Peyer's patch (tissue), 4 donors: Measurements from ENCODE around the gene APOA4. TPM values are rescaled to one million over a fixed set of nuclear protein-coding genes. Genes with fewer than 3 reads are reported as not detected.

Experiments used
- DNase-seq, 3 donors: peaks; one replicate each; pipeline ENCODE4 v3.0.0-alpha.2; 2017 to 2019
- H3K27ac ChIP-seq, 4 donors: fragments of 200-600 bp; sonication (generic); one replicate each; pipeline ENCODE4 v1.5.1; 2016 to 2019
- H3K27me3 ChIP-seq, 2 donors: fragments of 200-600 bp; sonication (generic); one replicate each; pipeline ENCODE4 v1.5.1; 2019
- H3K36me3 ChIP-seq, 3 donors: fragments of 200-600 bp; sonication (generic); one replicate each; pipeline ENCODE4 v1.5.1; 2016 to 2019
- H3K4me1 ChIP-seq, 4 donors: fragments of 200-600 bp; sonication (generic); one replicate each; pipeline ENCODE4 v1.5.1; 2016 to 2019
- H3K4me3 ChIP-seq, 4 donors: fragments of 200-600 bp; sonication (generic); 1 replicate in 3 of 4; 2 replicates in 1 of 4; pipeline ENCODE4 v1.5.1; 2016 to 2019; ENCODE audit warnings: mild to moderate bottlenecking in 1 of 4
- H3K9me3 ChIP-seq, 4 donors: fragments of 200-600 bp; sonication (generic); one replicate each; pipeline ENCODE4 v1.5.1; 2016 to 2019; ENCODE audit warnings: mild to moderate bottlenecking in 1 of 4
- POLR2A ChIP-seq, 2 donors: fragments of 450-650 bp; IDR thresholded peaks; one replicate each; pipeline ENCODE4 v1.5.1; 2017; ENCODE audit warnings: antibody characterized with exemption in 2 of 2, mild to moderate bottlenecking in 2 of 2, moderate library complexity in 2 of 2
- total RNA-seq, 4 donors: library from RNA; depleted of rRNA; stranded (reverse); fragments of >200 nt; gene quantifications; one replicate each; pipeline ENCODE4 v1.1.0, GENCODE V29; 2016
- TF ChIP-seq, protein P1 (sequence below), 6 experiments: fragments of 450-650 bp in 4 of 6; fragments of 200-600 bp in 2 of 6; sonication (generic) in 1 of 6; IDR thresholded peaks; one replicate each; pipeline ENCODE4 v1.5.1; 2017 to 2019; ENCODE audit warnings: antibody characterized with exemption in 6 of 6, mild to moderate bottlenecking in 3 of 6, moderate library complexity in 1 of 6

APOA4 gene
- total RNA-seq, 4 donors from 2014 or later: 107 to 10,211 (median 6,146) TPM

DNA sequence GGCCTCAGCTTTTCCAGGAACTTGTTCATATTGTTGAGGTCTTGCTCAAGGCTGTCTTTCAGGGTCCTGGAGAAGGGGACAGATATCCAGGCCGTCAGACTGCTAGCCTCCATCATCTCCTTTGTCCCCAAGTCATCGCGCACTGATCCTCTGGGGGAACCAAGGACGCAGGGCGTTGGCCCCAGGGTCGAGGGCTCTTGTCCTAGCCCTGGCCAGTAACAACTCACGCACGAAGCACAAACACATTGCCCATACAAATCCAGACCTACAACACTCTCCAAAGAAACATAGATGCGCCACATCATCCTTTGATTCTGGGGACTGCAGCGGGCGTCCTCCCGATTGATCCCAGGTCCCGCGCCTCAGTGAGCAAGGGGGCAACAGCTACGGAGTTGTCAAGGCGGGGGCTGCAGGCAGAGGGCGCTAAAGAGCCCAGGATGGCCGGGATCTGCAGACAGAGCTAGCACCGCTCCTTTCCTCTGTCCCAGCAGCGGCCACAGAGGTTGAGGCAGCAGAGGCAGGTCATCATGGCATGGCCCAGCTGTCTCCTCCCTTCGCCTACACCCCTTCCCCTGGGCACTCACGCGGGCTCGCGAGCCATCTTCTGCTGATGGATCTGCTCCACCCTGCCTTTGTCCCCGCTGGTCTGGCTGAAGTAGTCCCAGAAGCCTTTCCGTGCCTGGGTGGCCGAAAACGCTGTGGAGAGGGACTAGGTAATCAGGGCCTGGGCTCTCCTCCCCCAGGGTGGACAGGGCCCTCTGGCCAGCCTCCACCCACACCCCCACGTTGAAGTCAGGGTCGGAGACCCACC is 31.9 kb downstream of the APOA4 start:
- DNase-seq: peak; percentile 70 to 90 (median 86)
- Histone ChIP-seq H3K27me3 (no peaks in the 10 kb centered on the region), H3K9me3 (no peaks in the 10 kb centered on the region), H3K27ac (no peak overlapping the region), H3K4me1 (peaks cover 0 to 16% (median 6%) of the 10 kb centered on the region in 4 donors), H3K36me3 (peaks cover 0 to 4% (median 0%) of the 10 kb centered on the region in 3 donors), H3K4me3 (peak overlapping the region in 3 of 4 donors; percentile 13 to 36 (median 15))
- TF ChIP-seq, protein P1, sequence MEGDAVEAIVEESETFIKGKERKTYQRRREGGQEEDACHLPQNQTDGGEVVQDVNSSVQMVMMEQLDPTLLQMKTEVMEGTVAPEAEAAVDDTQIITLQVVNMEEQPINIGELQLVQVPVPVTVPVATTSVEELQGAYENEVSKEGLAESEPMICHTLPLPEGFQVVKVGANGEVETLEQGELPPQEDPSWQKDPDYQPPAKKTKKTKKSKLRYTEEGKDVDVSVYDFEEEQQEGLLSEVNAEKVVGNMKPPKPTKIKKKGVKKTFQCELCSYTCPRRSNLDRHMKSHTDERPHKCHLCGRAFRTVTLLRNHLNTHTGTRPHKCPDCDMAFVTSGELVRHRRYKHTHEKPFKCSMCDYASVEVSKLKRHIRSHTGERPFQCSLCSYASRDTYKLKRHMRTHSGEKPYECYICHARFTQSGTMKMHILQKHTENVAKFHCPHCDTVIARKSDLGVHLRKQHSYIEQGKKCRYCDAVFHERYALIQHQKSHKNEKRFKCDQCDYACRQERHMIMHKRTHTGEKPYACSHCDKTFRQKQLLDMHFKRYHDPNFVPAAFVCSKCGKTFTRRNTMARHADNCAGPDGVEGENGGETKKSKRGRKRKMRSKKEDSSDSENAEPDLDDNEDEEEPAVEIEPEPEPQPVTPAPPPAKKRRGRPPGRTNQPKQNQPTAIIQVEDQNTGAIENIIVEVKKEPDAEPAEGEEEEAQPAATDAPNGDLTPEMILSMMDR (IDR thresholded peaks at IDR 0.05): peak; percentile 59 to 96 (median 94)
- no peak for TF ChIP-seq POLR2A (IDR thresholded peaks at IDR 0.05)

DNA sequence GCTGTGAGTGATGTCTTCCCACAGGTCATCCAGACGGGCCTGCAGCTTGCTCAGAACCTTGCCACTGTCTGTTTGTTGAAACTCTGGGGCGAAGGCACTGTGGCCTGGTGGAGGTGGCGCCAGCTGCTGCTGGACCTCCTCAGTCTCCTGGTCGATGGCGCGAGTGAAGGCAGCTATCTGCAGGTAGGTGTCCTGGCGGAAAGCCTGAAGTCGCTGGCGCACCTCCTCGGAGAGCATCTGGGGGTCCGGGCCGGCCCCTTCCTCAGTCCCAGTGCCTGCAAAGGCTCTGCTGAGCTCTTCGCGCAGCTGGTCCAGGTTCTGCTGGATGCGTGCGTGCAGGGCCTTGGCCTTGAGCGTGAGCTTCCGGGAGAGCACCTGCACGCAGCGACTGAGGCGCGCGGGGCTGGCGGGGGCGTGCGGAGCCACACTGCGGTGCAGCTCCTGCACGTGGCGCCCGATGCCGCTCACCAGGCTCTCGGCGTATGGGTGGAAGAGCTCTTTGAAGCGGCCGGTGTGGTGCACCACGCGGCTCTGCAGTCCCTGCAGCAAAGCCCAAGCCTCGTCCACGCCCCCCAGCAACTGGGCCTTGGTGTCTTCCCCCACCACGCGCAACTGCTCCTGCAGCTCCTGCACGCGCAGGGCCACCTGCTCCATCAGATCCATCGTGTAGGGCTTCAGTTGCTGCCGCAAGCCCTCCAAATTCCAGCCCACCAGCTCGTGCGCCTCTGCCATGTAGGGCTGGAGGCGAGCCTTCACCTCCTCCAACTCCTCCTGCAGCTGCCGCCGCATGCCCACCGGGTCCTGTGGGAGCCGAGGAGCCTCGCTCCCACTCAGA is 32.7 kb downstream of the APOA4 start:
- TF ChIP-seq POLR2A (IDR thresholded peaks at IDR 0.05): no peak
- TF ChIP-seq, protein P1 (IDR thresholded peaks at IDR 0.05): no peak
- Histone ChIP-seq H3K36me3 (peaks cover 0 to 12% (median 0%) of the 10 kb centered on the region in 3 donors), H3K4me3 (no peak overlapping the region), H3K27ac (no peak overlapping the region), H3K27me3 (no peaks in the 10 kb centered on the region), H3K9me3 (no peaks in the 10 kb centered on the region), H3K4me1 (peaks cover 0 to 20% (median 6%) of the 10 kb centered on the region in 4 donors)
- no peak for DNase-seq

DNA sequence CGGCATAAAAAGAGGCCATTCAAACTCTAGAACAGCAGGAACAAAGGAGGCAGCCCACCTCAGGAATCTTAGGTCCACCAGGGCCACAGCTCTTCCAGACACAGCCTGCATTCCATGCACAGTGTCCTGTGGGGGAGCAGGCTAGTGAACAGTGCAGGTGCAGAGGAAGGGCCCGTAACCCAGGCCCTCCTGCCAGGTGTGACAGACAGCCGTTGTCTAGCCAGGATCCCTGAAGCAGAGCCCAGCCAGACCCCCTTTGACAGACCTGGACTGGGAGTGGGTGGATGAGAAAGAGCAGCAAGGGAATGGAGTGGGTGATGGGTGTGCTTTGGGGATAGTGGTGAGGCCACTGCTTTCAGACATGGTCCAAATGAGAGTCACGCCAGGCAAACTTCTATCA is 34.1 kb downstream of the APOA4 start:
- TF ChIP-seq, protein P1 (IDR thresholded peaks at IDR 0.05): no peak
- TF ChIP-seq POLR2A (IDR thresholded peaks at IDR 0.05): no peak
- Histone ChIP-seq H3K4me3 (peak overlapping the region in 1 of 4 donors; percentile 98), H3K4me1 (peaks cover 0 to 20% (median 6%) of the 10 kb centered on the region in 4 donors), H3K36me3 (peaks cover 0 to 26% (median 0%) of the 10 kb centered on the region in 3 donors), H3K27me3 (no peaks in the 10 kb centered on the region), H3K27ac (no peak overlapping the region), H3K9me3 (no peaks in the 10 kb centered on the region)
- no peak for DNase-seq

DNA sequence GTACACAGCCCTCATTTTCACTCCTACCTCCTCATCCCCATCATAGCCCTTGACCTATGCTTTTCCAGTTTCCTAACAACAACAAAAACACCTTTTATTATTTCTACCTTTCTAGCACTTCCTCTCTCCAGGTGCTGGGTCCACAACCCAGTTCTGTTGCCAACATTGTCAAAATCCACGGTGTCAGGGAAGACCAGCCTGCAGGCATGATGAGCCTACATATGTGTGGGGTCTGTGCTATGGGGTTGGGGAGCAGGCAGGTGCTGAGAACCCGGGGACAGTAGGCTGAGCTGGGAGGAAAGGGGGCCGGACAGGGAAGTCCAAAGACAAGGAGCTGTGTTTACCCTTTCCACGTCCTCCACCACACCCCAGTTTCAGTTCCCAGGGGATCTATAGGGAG is 34.6 kb downstream of the APOA4 start:
- H3K4me3 ChIP-seq: peak overlapping the region; percentile 79 to 100 (median 94)
- H3K9me3 ChIP-seq: no peaks in the 10 kb centered on the region
- no peaks in the 10 kb centered on the region for H3K27me3 ChIP-seq
- no peak for TF ChIP-seq POLR2A (IDR thresholded peaks at IDR 0.05)
- TF ChIP-seq, protein P1 (IDR thresholded peaks at IDR 0.05): no peak
- peak overlapping the region; percentile 83 to 94 (median 87) for H3K27ac ChIP-seq
- peaks cover 0 to 31% (median 0%) of the 10 kb centered on the region in 3 donors for H3K36me3 ChIP-seq
- no peak for DNase-seq
- peaks cover 0 to 20% (median 6%) of the 10 kb centered on the region in 4 donors for H3K4me1 ChIP-seq

DNA sequence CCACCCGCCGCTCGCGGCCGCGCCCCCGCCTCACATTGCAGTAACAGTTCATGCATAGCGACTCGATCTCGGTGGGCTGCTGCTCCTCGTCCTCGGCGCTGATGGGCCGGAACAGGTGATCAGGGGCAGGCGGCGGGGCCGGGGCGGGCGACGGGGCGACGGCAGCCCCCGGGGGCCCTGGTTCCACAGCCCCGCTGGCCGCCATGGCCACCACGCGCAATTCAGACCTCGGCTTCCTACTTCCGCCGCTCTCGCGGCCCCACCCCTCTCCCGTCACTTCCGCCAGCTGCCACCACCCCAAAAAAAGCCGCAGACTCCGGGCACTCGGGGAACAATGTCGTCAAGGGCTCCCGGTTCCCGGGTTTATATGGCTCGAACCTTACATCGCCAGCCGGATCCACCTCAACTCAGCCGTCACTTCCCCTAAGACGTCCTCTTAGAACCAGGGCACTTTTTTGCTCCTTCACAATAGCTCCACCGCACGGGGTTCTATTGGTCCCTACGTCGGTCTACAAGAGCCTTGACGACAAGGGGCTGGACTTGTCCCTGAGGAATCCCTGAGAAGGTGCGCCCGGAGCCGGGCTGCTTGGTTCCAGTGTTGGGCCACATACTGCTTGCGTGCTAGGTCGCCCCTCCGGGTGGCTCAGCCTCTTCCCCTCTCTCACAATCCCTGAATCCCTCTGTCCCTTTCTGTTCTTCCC is 35.2 kb downstream of the APOA4 start, which contains the start of gene ZPR1:
Gene ZPR1 (minus strand): TSS at position 238 of the 701 bp plus-strand sequence. CDS start 33 bp downstream, at position 205.
- Histone ChIP-seq H3K4me3 (peak within 1 kb of the TSS; percentile 79 to 100 (median 94)), H3K27me3 (no peaks in the 10 kb centered on the region), H3K36me3 (peaks cover 0 to 37% (median 0%) of the 10 kb centered on the region in 3 donors), H3K27ac (peak within 1 kb of the TSS; percentile 83 to 94 (median 87)), H3K9me3 (no peaks in the 10 kb centered on the region), H3K4me1 (peaks cover 0 to 20% (median 6%) of the 10 kb centered on the region in 4 donors)
- peak; percentile 82 to 94 (median 93) for DNase-seq
- TF ChIP-seq POLR2A (IDR thresholded peaks at IDR 0.05): peak; percentile 73 to 93
- TF ChIP-seq, protein P1 (IDR thresholded peaks at IDR 0.05): peak in 3 of 6 experiments; percentile 22 to 38 (median 23)
